ENCODE data around the gene UBA5. TPM values are rescaled to one million over a fixed set of nuclear protein-coding genes. Genes with fewer than 3 reads are reported as not detected.

The UBA5 gene
- total and polyA plus RNA-seq, 9 of the 15 experiments (the other 6 are each of a cell fraction or from before 2014, with no cell fraction given): 8.1 to 71.1 (median 29.4) TPM

GRCh38 chr3:132660052-132660810, at the start of gene UBA5 (continued):
- TF ChIP-seq E2F1 (CRISPR knock-in tag; IDR thresholded peaks at IDR 0.05) (no peak), RBM22 (IDR thresholded peaks at IDR 0.05; ENCODE audit: low read depth, low read length, poor library complexity, severe bottlenecking) (no peak), HDAC6 (IDR thresholded peaks at IDR 0.05; ENCODE audit: low read depth, low read length) (no peak), ARID3A (IDR thresholded peaks at IDR 0.05; ENCODE audit: borderline replicate concordance, low read depth, low read length) (no peak), ERF (CRISPR knock-in tag; IDR thresholded peaks at IDR 0.05) (no peak), ZNF407 (IDR thresholded peaks at IDR 0.05; ENCODE audit: low read depth) (no peak), ZNF174 (CRISPR knock-in tag; IDR thresholded peaks at IDR 0.05) (no peak), CEBPG (CRISPR knock-in tag; IDR thresholded peaks at IDR 0.05) (no peak), CEBPG (tag; conservative IDR thresholded peaks at IDR 0.05 in 1 of 2, IDR thresholded peaks at IDR 0.05 in 1 of 2) (no peak), MAX (CRISPR knock-in tag; IDR thresholded peaks at IDR 0.05) (no peak), ATF6 (CRISPR knock-in tag; IDR thresholded peaks at IDR 0.05) (no peak)

All from K562 (cell line).